Hepatocyte (in vitro differentiated cells): Measurements from ENCODE around the gene IL1R2.

ENCODE experiments used
- CTCF ChIP-seq: fragments of 200-600 bp; sonication (generic); IDR thresholded peaks from 2 replicates; pipeline ENCODE4 v1.5.1; 2016; ENCODE audit warnings: antibody characterized with exemption, mild to moderate bottlenecking; ENCODE audit not compliant: poor library complexity
- EZH2 ChIP-seq: fragments of 200-600 bp; sonication (generic); IDR thresholded peaks from 2 replicates; pipeline ENCODE4 v1.6.1; 2016; ENCODE audit warnings: antibody characterized with exemption, mild to moderate bottlenecking, borderline replicate concordance
- EZH2phosphoT487 ChIP-seq: fragments of 200-600 bp; sonication (generic); IDR thresholded peaks from one replicate; pipeline ENCODE4 v1.6.1; 2018; ENCODE audit warnings: antibody characterized with exemption, mild to moderate bottlenecking, low read depth, moderate library complexity; ENCODE audit not compliant: unreplicated experiment, severe bottlenecking

GRCh38 chr2:102032368-102033030 lies 40.7 kb downstream of the IL1R2 start:
- TF ChIP-seq EZH2 (no peak), CTCF (no peak), EZH2phosphoT487 (no peak)
